Suppressor macrophage (primary cell): ENCODE results near the gene HCST.
A peak's percentile ranks its signal among the peaks of the same experiment; 100 is the strongest.
"Not testable (repeated sequence)": the region's sequence is repeated elsewhere in the genome, so short reads cannot be mapped to it uniquely, and the experiment has no call there.

Experiments
- DNase-seq, 4 experiments: peaks; one replicate each; pipeline ENCODE4 v3.0.0-alpha.2; 2020 to 2022

The HCST gene

GRCh38 chr19:35904311-35905068 lies 2.2 kb downstream of the HCST start:
- DNase-seq = peak; percentile 77 to 89 (median 84)

- DNase-seq = peak in 3 of 4 experiments; percentile 9 to 39 (median 26)
Observed at GRCh38 chr19:35905178-35905727, 2.9 kb downstream of the HCST start.

DNA sequence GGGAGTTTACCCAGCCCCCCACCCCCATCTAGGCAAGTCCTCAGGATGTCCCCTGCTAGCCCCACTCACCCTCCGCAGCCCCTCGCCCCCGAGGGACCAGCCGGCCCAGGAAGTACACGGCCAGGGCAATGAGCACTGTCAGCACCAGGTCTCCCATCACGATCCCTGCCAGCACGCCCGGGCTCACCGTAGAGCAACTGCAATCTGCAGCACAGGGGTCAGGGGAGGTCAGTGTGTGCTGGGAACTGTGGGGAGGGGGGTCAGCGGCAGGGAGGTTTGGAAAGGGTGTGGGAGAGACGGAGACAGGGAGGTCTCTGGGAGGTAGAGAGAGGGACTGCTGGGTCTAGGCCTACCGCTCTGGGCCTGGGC lies 5.0 kb downstream of the HCST start:
- DNase-seq = peak in 1 of 4 experiments; percentile 41

DNA sequence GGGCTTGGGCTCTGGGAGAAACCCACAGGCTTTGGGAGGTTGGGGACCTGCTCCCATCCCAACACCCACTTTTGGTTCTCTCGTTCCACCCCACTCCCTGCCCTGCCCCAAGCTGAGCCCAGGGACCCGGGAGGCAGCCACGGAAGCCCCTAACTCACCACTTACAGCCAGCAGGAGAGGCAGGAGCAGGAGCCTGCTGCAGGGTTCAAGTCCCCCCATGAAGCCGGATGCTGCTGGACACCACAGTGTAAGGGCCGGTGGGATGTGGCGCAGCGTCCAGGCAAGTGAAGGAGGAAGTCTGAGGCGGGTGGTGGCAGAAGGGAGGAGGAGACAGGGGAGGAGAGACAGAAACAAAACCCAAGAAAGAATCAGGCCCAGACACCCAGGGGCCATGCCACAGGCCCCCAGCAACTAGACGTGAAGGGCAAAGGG lies 5.7 kb downstream of the HCST start, which contains the start of gene TYROBP:
TSS of gene TYROBP (minus strand) at position 286 of the 432 bp plus-strand sequence. CDS start at position 219, 67 bp downstream.
- DNase-seq = peak; percentile 70 to 89 (median 84)

GRCh38 chr19:35908973-35909683 lies 6.8 kb downstream of the HCST start:
- peak; percentile 98 to 99 (median 98) for DNase-seq

DNA sequence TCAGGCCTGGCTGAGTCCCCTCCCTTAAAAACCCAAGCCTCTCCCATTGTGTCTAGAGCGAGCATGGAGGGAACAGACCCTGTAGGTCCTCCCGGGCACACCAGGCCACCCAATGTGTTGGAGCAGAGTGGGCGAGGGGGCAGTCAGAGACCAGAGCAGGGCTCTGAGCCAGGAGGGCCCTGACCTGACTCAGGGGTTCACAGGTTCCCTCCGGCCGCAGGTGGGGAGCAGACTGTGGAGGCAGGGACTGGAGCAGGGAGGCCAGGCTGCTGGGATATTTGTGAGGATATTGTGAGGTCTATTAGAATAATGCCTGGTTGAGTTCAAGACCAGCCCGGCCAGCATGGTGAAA lies 7.3 kb downstream of the HCST start:
- DNase-seq = no peak

DNA sequence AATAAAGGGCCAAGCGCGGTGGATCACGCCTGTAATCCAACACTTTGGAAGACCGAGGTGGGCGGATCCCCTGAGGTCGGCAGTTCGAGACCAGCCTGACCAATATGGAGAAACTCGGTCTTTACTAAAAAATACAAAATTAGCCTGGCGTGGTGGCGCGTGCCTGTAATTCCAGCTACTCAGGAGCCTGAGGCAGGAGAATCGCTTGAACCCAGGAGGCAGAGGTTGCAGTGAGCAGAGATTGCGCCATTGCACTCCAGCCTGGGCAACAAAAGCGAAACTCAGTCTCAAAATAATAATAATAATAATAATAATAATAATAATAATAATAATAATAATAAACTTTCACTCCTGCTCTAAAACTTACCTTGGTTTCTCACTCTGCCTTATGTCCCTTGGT lies 8.0 kb downstream of the HCST start:
- DNase-seq = not testable (repeated sequence)

DNA sequence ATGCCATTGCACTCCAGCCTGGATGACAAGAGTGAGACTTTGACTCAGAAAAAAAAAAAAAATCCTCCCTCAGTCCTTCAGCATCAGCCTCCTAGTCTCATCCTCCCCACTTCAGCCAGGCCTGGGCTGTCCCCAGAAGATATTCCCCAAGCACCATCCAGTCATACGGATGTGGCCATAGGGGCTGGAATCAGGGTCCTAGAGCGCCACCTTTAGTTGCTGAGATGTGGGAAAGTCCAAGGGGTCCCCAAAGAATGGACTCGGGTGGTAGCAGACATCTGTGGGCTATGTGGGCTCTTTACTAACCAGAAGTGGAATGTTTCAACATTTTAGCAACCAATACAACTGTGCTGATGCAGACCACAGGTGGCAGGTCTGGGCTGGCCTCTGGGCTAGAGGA lies 8.8 kb downstream of the HCST start:
- peak in 1 of 4 experiments; percentile 43 for DNase-seq

GRCh38 chr19:35911790-35912189 lies 9.5 kb downstream of the HCST start:
- peak in 2 of 4 experiments; percentile 38 to 43 for DNase-seq

- peak; percentile 66 to 96 (median 87) for DNase-seq
Observed at GRCh38 chr19:35913589-35913988, 11.3 kb downstream of the HCST start.

DNA sequence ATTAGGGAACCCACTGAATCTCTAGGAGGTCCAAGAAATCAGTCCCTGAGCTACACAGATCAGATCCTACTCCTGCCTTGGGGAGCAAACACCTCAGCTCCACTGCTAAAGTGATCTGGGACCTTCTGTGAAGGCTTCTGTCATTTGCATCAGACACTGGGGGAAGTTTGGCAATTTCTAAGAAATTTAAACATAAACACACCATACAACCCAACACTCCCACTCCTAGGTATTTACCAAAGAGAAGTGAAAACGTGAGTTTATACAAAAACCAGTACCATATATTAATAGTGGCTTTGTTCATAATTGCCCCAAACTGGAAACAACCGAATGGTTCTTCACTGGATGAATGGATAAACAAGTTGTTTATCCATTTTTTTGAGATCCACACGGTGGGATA lies 13.1 kb downstream of the HCST start:
- peak; percentile 34 to 69 (median 58) for DNase-seq

- no peak for DNase-seq
Observed at GRCh38 chr19:35919306-35919705, 17.0 kb downstream of the HCST start.

- DNase-seq = no peak
Observed at GRCh38 chr19:35921012-35921411, 18.7 kb downstream of the HCST start.

DNA sequence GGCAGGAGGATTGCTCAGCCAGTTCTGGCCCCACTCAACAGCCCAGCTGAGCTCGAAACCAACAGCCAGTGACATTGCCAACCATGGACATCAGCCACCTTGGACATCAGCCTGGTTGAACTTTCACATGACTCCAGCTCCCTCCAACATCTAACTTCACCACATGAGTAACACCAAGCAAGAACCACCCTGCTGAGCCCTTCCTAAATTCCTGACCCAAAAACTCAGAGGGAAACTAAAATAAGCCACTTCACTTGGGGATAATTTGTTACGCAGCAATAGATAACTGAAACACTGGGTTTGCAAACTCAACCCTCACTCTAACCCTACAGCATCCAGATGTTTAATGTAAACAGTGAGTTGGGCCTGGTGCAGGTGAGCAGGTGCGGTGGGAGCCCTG lies 23.2 kb downstream of the HCST start:
- DNase-seq = no peak

- DNase-seq = peak in 2 of 4 experiments; percentile 15 to 26
Observed at GRCh38 chr19:35928507-35928906, 26.2 kb downstream of the HCST start.

GRCh38 chr19:35929876-35930275 lies 27.5 kb downstream of the HCST start:
- DNase-seq = peak in 3 of 4 experiments; percentile 16 to 59 (median 39)

GRCh38 chr19:35931161-35931873 lies 29.0 kb downstream of the HCST start:
- DNase-seq = peak; percentile 100

DNA sequence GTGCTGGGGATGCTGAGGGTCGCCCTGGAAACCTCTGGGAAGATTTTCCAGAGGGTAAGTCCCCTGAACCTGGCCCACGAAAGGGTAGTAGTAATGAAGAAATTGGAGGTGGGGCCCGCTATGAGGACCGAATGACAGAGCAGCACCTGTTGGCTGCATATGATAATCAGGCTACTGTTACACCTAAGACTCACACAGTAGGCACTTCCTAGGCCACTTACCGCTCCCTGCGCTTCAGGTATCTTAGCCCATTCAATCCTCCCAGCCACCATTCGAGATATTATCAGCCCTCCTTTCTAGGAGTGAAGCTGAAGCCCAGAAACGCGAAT lies 29.5 kb downstream of the HCST start:
- DNase-seq = no peak

- DNase-seq = no peak
Observed at GRCh38 chr19:35932291-35932936, 30.1 kb downstream of the HCST start.

GRCh38 chr19:35935911-35936737 lies 33.8 kb downstream of the HCST start, which contains the start of gene LRFN3:
TSS of gene LRFN3 (plus strand) at chr19:35936374. CDS start at chr19:35939426, 3,052 bp downstream.
- DNase-seq = peak in 2 of 4 experiments; percentile 17 to 56

DNA sequence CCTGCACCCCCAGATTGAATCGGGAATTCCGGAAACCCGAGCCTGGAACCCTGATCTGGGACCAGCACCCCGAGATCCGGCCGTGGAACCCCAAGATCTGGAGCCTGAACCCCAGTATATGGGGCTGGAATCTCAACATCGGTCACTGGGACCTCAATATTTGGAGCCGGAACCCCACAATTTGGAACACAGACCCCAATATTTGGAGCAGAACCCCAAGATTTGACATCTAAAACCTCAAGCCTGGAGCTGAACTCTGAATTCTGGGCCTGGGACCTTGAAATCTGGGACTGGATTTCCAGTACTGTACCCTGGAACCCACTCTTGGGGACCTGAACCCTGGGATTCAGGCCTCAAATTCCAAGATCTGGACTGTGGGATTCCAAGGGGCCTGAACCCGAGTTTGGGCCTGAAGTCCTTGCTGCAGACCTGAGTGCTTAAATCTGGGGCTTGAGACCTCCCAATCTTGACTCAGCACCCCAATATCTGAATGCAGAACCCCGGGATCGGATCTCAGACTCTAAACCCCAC lies 34.5 kb downstream of the HCST start:
- DNase-seq = no peak
